Spinal cord (tissue), 10 donors: ENCODE results near the gene CDC20. TPM values are rescaled to one million over a fixed set of nuclear protein-coding genes. Genes with fewer than 3 reads are reported as not detected.
A peak's percentile ranks its signal among the peaks of the same experiment; 100 is the strongest.

Experiments
- DNase-seq, 6 donors: peaks; one replicate each; pipeline versions ENCODE4 v3.0.0 to v3.0.0-alpha.2; 2013 to 2015; ENCODE audit warnings: low spot score in 6 of 6, low read depth in 4 of 6
- H3K27ac ChIP-seq: one replicate; pipeline ENCODE4 v1.5.1; 2013; ENCODE audit warnings: low read depth, low read length, control low read depth
- H3K27me3 ChIP-seq: one replicate; pipeline ENCODE4 v1.6.1; 2013; ENCODE audit warnings: low read length; ENCODE audit not compliant: control insufficient read depth, insufficient read depth
- H3K36me3 ChIP-seq: one replicate; pipeline ENCODE4 v1.6.1; 2013; ENCODE audit warnings: low read length; ENCODE audit not compliant: control insufficient read depth, insufficient read depth
- H3K4me1 ChIP-seq: one replicate; pipeline ENCODE4 v1.6.1; 2013; ENCODE audit warnings: low read length; ENCODE audit not compliant: control insufficient read depth, insufficient read depth
- H3K4me3 ChIP-seq: one replicate; pipeline ENCODE4 v1.5.1; 2013; ENCODE audit warnings: low read depth, low read length, control low read depth
- H3K9me3 ChIP-seq: one replicate; pipeline ENCODE4 v1.6.1; 2013; ENCODE audit warnings: low read length; ENCODE audit not compliant: control insufficient read depth, insufficient read depth
- WGBS: methylation state at CpG from one replicate; pipeline ENCODE4 v1.1.5; 2013; ENCODE audit warnings: missing lambda C conversion rate; ENCODE audit not compliant: insufficient coverage; 5-methylcytosine and 5-hydroxymethylcytosine counted together
- polyA plus RNA-seq, 2 donors: library from polyadenylated mRNA; unstranded; fragments of 120-200 nt; gene quantifications; one replicate each; pipeline ENCODE4 v1.2.1, GENCODE V29; 2013; ENCODE audit not compliant: insufficient read length in 2 of 2
- total RNA-seq, 2 donors: library from RNA; depleted of rRNA in 1 of 2; stranded (reverse); fragments of 120-200 nt in 1 of 2; fragments of >200 nt in 1 of 2; gene quantifications; one replicate each; pipeline versions ENCODE4 v1.2.3 to v1.2.4, GENCODE V29; 2013 to 2014
- donor health status: healthy.

Gene CDC20
- total and polyA plus RNA-seq, 4 donors, result 11.1 to 21.6 (median 17.9) TPM

GRCh38 chr1:43315963-43316737 is 42.6 kb upstream of the CDC20 start:
- Histone ChIP-seq H3K27me3 (no peaks in the 10 kb centered on the region), H3K27ac (no peak overlapping the region), H3K4me3 (no peak overlapping the region), H3K9me3 (no peaks in the 10 kb centered on the region), H3K36me3 (peaks cover 3% of the 10 kb centered on the region), H3K4me1 (peaks cover 15% of the 10 kb centered on the region)
- DNase-seq, result no peak
- WGBS, result 91% methylated on average over 10 of the region's 10 CpGs

- Histone ChIP-seq H3K27ac (no peak overlapping the region), H3K4me3 (no peak overlapping the region), H3K36me3 (peaks cover 3% of the 10 kb centered on the region), H3K4me1 (peaks cover 15% of the 10 kb centered on the region), H3K9me3 (no peaks in the 10 kb centered on the region), H3K27me3 (no peaks in the 10 kb centered on the region)
- no peak for DNase-seq
- WGBS, result 86% methylated on average over 15 of the region's 16 CpGs
These were observed 41.9 kb upstream of the CDC20 start for GRCh38 chr1:43316738-43317520.

- Histone ChIP-seq H3K27ac (no peak overlapping the region), H3K9me3 (no peaks in the 10 kb centered on the region), H3K27me3 (no peaks in the 10 kb centered on the region), H3K36me3 (peaks cover 3% of the 10 kb centered on the region), H3K4me3 (no peak overlapping the region), H3K4me1 (peaks cover 15% of the 10 kb centered on the region)
- 75% methylated on average over 15 of the region's 15 CpGs for WGBS
- DNase-seq, result peak in 2 of 6 donors; percentile 2 to 60
These were observed 40.8 kb upstream of the CDC20 start for GRCh38 chr1:43317817-43318471.

GRCh38 chr1:43318831-43319230 is 40.0 kb upstream of the CDC20 start:
- no peaks in the 10 kb centered on the region for H3K9me3 ChIP-seq
- H3K27me3 ChIP-seq, result no peaks in the 10 kb centered on the region
- peaks cover 15% of the 10 kb centered on the region for H3K4me1 ChIP-seq
- no peak overlapping the region for H3K4me3 ChIP-seq
- H3K27ac ChIP-seq, result no peak overlapping the region
- no peaks in the 10 kb centered on the region for H3K36me3 ChIP-seq
- 71% methylated on average over 2 of the region's 4 CpGs for WGBS
- no peak for DNase-seq

GRCh38 chr1:43319288-43319687 is 39.5 kb upstream of the CDC20 start:
- no peak overlapping the region for H3K4me3 ChIP-seq
- no peak overlapping the region for H3K27ac ChIP-seq
- H3K4me1 ChIP-seq, result peaks cover 15% of the 10 kb centered on the region
- no peaks in the 10 kb centered on the region for H3K36me3 ChIP-seq
- DNase-seq, result no peak
- WGBS, result no CpG with 5 or more reads among the region's 5 CpGs
- H3K27me3 ChIP-seq, result no peaks in the 10 kb centered on the region
- H3K9me3 ChIP-seq, result no peaks in the 10 kb centered on the region

GRCh38 chr1:43319766-43320165 is 39.0 kb upstream of the CDC20 start:
- Histone ChIP-seq H3K9me3 (no peaks in the 10 kb centered on the region), H3K4me3 (no peak overlapping the region), H3K27me3 (no peaks in the 10 kb centered on the region), H3K4me1 (peaks cover 15% of the 10 kb centered on the region), H3K27ac (no peak overlapping the region), H3K36me3 (no peaks in the 10 kb centered on the region)
- no peak for DNase-seq
- 100% methylated on average over 1 of the region's 3 CpGs for WGBS

GRCh38 chr1:43321331-43321891 is 37.4 kb upstream of the CDC20 start:
- DNase-seq, result no peak
- no peaks in the 10 kb centered on the region for H3K36me3 ChIP-seq
- H3K27ac ChIP-seq, result no peak overlapping the region

GRCh38 chr1:43322506-43322905 is 36.3 kb upstream of the CDC20 start:
- Histone ChIP-seq H3K27ac (no peak overlapping the region), H3K36me3 (no peaks in the 10 kb centered on the region), H3K27me3 (no peaks in the 10 kb centered on the region), H3K4me3 (no peak overlapping the region), H3K9me3 (no peaks in the 10 kb centered on the region), H3K4me1 (peaks cover 5% of the 10 kb centered on the region)
- no peak for DNase-seq
- 93% methylated on average over 5 of the region's 5 CpGs for WGBS

More at GRCh38 chr1:43321331-43321891, 37.4 kb upstream of the CDC20 start:
- WGBS, result 95% methylated on average over 15 of the region's 16 CpGs
- peaks cover 5% of the 10 kb centered on the region for H3K4me1 ChIP-seq
- no peak overlapping the region for H3K4me3 ChIP-seq
- no peaks in the 10 kb centered on the region for H3K27me3 ChIP-seq
- no peaks in the 10 kb centered on the region for H3K9me3 ChIP-seq

- WGBS, result 92% methylated on average over 1 of the region's 1 CpG
- no peak overlapping the region for H3K27ac ChIP-seq
These were observed 34.0 kb upstream of the CDC20 start for GRCh38 chr1:43324810-43325209.

More at GRCh38 chr1:43324810-43325209, 34.0 kb upstream of the CDC20 start:
- no peaks in the 10 kb centered on the region for H3K9me3 ChIP-seq
- H3K36me3 ChIP-seq, result no peaks in the 10 kb centered on the region
- no peak for DNase-seq
- H3K4me1 ChIP-seq, result no peaks in the 10 kb centered on the region
- no peak overlapping the region for H3K4me3 ChIP-seq
- no peaks in the 10 kb centered on the region for H3K27me3 ChIP-seq
